Measurements from ENCODE around the gene PARVG.

The PARVG gene

GRCh38 chr22:44215287-44215686 is 34.6 kb downstream of the PARVG start:
- Histone ChIP-seq H3K36me3 (ENCODE audit: control insufficient read depth, insufficient read depth, low read length, severe bottlenecking) (no peaks in the 10 kb centered on the region), H3K27me3 (replicated peaks; ENCODE audit: control insufficient read depth, insufficient read depth, low read length) (peaks cover 18% of the 10 kb centered on the region), H3K9ac (ENCODE audit: low read length) (no peak overlapping the region), H3K4me1 (ENCODE audit: control insufficient read depth, insufficient read depth, low read length) (peaks cover 26% of the 10 kb centered on the region), H3K9me3 (ENCODE audit: control insufficient read depth, low read length) (peaks cover 9% of the 10 kb centered on the region), H3K4me3 (ENCODE audit: low read length) (no peak overlapping the region)
- DNase-seq (ENCODE audit: low read depth), result no peak

- DNase-seq (ENCODE audit: low read depth), result no peak
- Histone ChIP-seq H3K9me3 (ENCODE audit: control insufficient read depth, low read length) (peaks cover 16% of the 10 kb centered on the region), H3K36me3 (ENCODE audit: control insufficient read depth, insufficient read depth, low read length, severe bottlenecking) (no peaks in the 10 kb centered on the region), H3K4me1 (ENCODE audit: control insufficient read depth, insufficient read depth, low read length) (peaks cover 7% of the 10 kb centered on the region), H3K4me3 (ENCODE audit: low read length) (no peak overlapping the region), H3K9ac (ENCODE audit: low read length) (no peak overlapping the region), H3K27me3 (replicated peaks; ENCODE audit: control insufficient read depth, insufficient read depth, low read length) (peaks cover 30% of the 10 kb centered on the region)
Observed at GRCh38 chr22:44217346-44217745, 36.6 kb downstream of the PARVG start.

- H3K9ac ChIP-seq (ENCODE audit: low read length), result no peak overlapping the region
- H3K9me3 ChIP-seq (ENCODE audit: control insufficient read depth, low read length), result peaks cover 16% of the 10 kb centered on the region
Observed at GRCh38 chr22:44218071-44218470, 37.3 kb downstream of the PARVG start.

GRCh38 chr22:44219101-44219870 is 38.6 kb downstream of the PARVG start:
- H3K27me3 ChIP-seq (replicated peaks; ENCODE audit: control insufficient read depth, insufficient read depth, low read length), result peaks cover 38% of the 10 kb centered on the region

More at GRCh38 chr22:44218071-44218470, 37.3 kb downstream of the PARVG start:
- Histone ChIP-seq H3K27me3 (replicated peaks; ENCODE audit: control insufficient read depth, insufficient read depth, low read length) (peaks cover 30% of the 10 kb centered on the region), H3K4me3 (ENCODE audit: low read length) (no peak overlapping the region), H3K4me1 (ENCODE audit: control insufficient read depth, insufficient read depth, low read length) (no peaks in the 10 kb centered on the region), H3K36me3 (ENCODE audit: control insufficient read depth, insufficient read depth, low read length, severe bottlenecking) (no peaks in the 10 kb centered on the region)
- no peak for DNase-seq (ENCODE audit: low read depth)

GRCh38 chr22:44220727-44221680 is 40.3 kb downstream of the PARVG start:
- H3K9ac ChIP-seq (ENCODE audit: low read length), result no peak overlapping the region
- DNase-seq (ENCODE audit: low read depth), result no peak
- H3K9me3 ChIP-seq (ENCODE audit: control insufficient read depth, low read length), result peaks cover 7% of the 10 kb centered on the region
- no peaks in the 10 kb centered on the region for H3K4me1 ChIP-seq (ENCODE audit: control insufficient read depth, insufficient read depth, low read length)
- H3K27me3 ChIP-seq (replicated peaks; ENCODE audit: control insufficient read depth, insufficient read depth, low read length), result peaks cover 52% of the 10 kb centered on the region
- H3K4me3 ChIP-seq (ENCODE audit: low read length), result no peak overlapping the region
- no peaks in the 10 kb centered on the region for H3K36me3 ChIP-seq (ENCODE audit: control insufficient read depth, insufficient read depth, low read length, severe bottlenecking)

More at GRCh38 chr22:44219101-44219870, 38.6 kb downstream of the PARVG start:
- no peak for DNase-seq (ENCODE audit: low read depth)
- peaks cover 16% of the 10 kb centered on the region for H3K9me3 ChIP-seq (ENCODE audit: control insufficient read depth, low read length)
- H3K9ac ChIP-seq (ENCODE audit: low read length), result no peak overlapping the region
- H3K36me3 ChIP-seq (ENCODE audit: control insufficient read depth, insufficient read depth, low read length, severe bottlenecking), result no peaks in the 10 kb centered on the region
- H3K4me1 ChIP-seq (ENCODE audit: control insufficient read depth, insufficient read depth, low read length), result no peaks in the 10 kb centered on the region
- H3K4me3 ChIP-seq (ENCODE audit: low read length), result no peak overlapping the region

GRCh38 chr22:44221710-44222475 is 41.2 kb downstream of the PARVG start:
- H3K9ac ChIP-seq (ENCODE audit: low read length), result no peak overlapping the region
- H3K9me3 ChIP-seq (ENCODE audit: control insufficient read depth, low read length), result peaks cover 7% of the 10 kb centered on the region
- H3K4me3 ChIP-seq (ENCODE audit: low read length), result no peak overlapping the region
- DNase-seq (ENCODE audit: low read depth), result no peak
- H3K36me3 ChIP-seq (ENCODE audit: control insufficient read depth, insufficient read depth, low read length, severe bottlenecking), result no peaks in the 10 kb centered on the region
- peaks cover 57% of the 10 kb centered on the region for H3K27me3 ChIP-seq (replicated peaks; ENCODE audit: control insufficient read depth, insufficient read depth, low read length)
- no peaks in the 10 kb centered on the region for H3K4me1 ChIP-seq (ENCODE audit: control insufficient read depth, insufficient read depth, low read length)

- H3K9ac ChIP-seq (ENCODE audit: low read length), result no peak overlapping the region
- H3K4me1 ChIP-seq (ENCODE audit: control insufficient read depth, insufficient read depth, low read length), result no peaks in the 10 kb centered on the region
- H3K4me3 ChIP-seq (ENCODE audit: low read length), result no peak overlapping the region
- DNase-seq (ENCODE audit: low read depth), result no peak
- no peaks in the 10 kb centered on the region for H3K36me3 ChIP-seq (ENCODE audit: control insufficient read depth, insufficient read depth, low read length, severe bottlenecking)
- H3K9me3 ChIP-seq (ENCODE audit: control insufficient read depth, low read length), result peaks cover 22% of the 10 kb centered on the region
- peaks cover 47% of the 10 kb centered on the region for H3K27me3 ChIP-seq (replicated peaks; ENCODE audit: control insufficient read depth, insufficient read depth, low read length)
Observed at GRCh38 chr22:44224166-44224565, 43.4 kb downstream of the PARVG start.

- DNase-seq (ENCODE audit: low read depth), result no peak
- Histone ChIP-seq H3K9me3 (ENCODE audit: control insufficient read depth, low read length) (peaks cover 26% of the 10 kb centered on the region), H3K9ac (ENCODE audit: low read length) (no peak overlapping the region), H3K4me3 (ENCODE audit: low read length) (no peak overlapping the region), H3K4me1 (ENCODE audit: control insufficient read depth, insufficient read depth, low read length) (no peaks in the 10 kb centered on the region), H3K36me3 (ENCODE audit: control insufficient read depth, insufficient read depth, low read length, severe bottlenecking) (no peaks in the 10 kb centered on the region), H3K27me3 (replicated peaks; ENCODE audit: control insufficient read depth, insufficient read depth, low read length) (peaks cover 40% of the 10 kb centered on the region)
Observed at GRCh38 chr22:44225091-44225689, 44.5 kb downstream of the PARVG start.

- no peak for DNase-seq (ENCODE audit: low read depth)
- H3K9ac ChIP-seq (ENCODE audit: low read length), result no peak overlapping the region
Observed at GRCh38 chr22:44225812-44226211, 45.1 kb downstream of the PARVG start.

GRCh38 chr22:44229331-44229730 is 48.6 kb downstream of the PARVG start:
- Histone ChIP-seq H3K36me3 (ENCODE audit: control insufficient read depth, insufficient read depth, low read length, severe bottlenecking) (no peaks in the 10 kb centered on the region), H3K9me3 (ENCODE audit: control insufficient read depth, low read length) (peaks cover 19% of the 10 kb centered on the region), H3K9ac (ENCODE audit: low read length) (no peak overlapping the region), H3K4me3 (ENCODE audit: low read length) (no peak overlapping the region), H3K27me3 (replicated peaks; ENCODE audit: control insufficient read depth, insufficient read depth, low read length) (peaks cover 19% of the 10 kb centered on the region), H3K4me1 (ENCODE audit: control insufficient read depth, insufficient read depth, low read length) (no peaks in the 10 kb centered on the region)
- no peak for DNase-seq (ENCODE audit: low read depth)

More at GRCh38 chr22:44225812-44226211, 45.1 kb downstream of the PARVG start:
- Histone ChIP-seq H3K36me3 (ENCODE audit: control insufficient read depth, insufficient read depth, low read length, severe bottlenecking) (no peaks in the 10 kb centered on the region), H3K4me3 (ENCODE audit: low read length) (no peak overlapping the region), H3K4me1 (ENCODE audit: control insufficient read depth, insufficient read depth, low read length) (no peaks in the 10 kb centered on the region), H3K9me3 (ENCODE audit: control insufficient read depth, low read length) (peaks cover 26% of the 10 kb centered on the region), H3K27me3 (replicated peaks; ENCODE audit: control insufficient read depth, insufficient read depth, low read length) (peaks cover 39% of the 10 kb centered on the region)

All from adipocyte (in vitro differentiated cells).